CD4-positive, alpha-beta T cell treated with Interleukin-15 for 4 hours (primary cell): ENCODE data around the gene NOXO1.

Source experiments
- DNase-seq: peaks from one replicate; pipeline ENCODE4 v3.0.0-alpha.2; 2020; ENCODE audit warnings: low spot score

NOXO1 gene

DNA sequence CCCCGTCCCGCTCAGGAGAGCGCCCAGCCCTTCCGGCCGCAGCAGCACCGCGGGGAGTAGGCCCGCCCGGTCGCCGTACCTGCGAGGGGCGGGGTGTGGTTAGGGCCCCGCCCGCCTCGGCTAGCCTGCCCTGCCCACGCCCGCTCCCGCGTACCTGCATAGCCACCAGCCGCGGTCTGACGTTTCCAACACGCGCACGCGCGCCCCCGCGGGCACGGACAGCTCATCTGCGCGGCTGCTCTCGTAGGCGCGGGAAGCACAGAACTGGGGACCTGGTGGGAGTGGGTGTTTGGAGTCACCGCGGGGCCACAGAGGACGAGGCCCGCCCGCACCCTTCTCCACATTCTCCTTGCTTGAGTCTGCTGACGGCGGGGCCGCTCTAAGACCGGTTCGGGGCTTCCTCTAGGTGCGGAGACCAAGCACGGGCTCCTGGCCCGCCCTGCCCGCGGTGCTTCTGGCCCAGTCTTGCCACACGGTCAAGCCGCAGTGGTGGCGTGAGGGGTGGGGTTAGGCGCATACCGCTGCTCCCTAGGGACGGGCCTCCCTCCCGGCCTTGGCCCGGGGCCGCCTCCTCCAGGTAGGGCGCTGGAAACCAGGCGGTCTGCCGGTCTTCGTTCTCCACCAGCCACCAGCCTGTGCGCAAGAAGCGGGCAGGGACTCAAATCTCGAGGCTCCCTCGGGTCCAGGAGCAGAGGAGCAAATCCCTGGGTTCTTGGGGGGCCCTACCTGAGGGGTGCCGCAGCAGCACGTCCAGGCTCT lies 1.8 kb downstream of the NOXO1 start:
- no peak for DNase-seq

DNA sequence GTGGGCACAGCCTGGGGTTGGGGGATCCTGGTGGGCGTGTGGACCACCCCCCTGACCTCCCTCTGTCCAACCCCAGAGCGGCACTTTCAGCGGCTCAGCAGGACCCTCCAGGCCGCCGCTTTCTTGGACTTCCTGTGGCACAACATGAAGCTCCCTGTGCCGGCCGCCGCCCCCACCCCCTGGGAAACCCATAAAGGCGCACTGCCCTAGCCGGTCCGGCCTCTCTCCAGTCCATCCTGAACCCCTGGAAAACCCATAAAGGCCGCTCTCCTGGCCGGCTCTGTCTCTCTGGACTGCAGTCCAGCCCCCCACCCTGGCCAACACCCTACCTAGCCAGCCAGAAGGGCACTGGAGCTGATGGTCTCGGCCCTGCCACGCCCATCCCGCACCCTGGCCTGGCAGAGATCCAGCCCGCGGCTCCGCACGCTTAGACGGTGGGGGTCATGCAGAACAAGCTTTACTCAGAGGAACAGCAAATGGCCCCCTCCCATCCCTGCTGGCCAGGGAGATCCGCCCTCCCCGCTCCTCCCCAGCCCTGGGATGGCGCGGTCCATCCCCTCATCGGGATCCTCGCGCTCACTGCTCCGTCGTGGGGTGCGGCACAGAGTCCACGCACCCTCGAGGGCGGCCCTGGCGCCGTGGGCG lies 2.7 kb downstream of the NOXO1 start:
- DNase-seq: no peak

DNA sequence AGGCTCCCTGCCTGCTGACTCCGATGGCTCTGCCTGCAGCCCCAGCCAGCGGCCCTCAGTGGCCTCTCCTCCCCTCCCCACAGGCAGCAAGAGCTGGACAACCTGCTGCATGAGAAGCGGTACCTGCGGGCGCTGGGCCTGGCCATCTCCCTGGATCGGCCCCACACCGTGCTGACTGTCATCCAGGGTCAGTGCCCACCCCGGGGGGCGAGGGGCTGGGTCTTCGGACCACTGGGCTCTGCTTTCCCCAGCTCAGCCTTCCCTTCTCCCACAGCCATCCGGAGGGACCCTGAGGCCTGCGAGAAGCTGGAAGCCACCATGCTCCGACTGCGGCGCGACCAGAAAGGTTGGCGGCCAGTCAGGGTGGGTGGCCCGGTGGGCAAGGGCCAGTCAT lies 3.4 kb downstream of the NOXO1 start:
- no peak for DNase-seq

DNA sequence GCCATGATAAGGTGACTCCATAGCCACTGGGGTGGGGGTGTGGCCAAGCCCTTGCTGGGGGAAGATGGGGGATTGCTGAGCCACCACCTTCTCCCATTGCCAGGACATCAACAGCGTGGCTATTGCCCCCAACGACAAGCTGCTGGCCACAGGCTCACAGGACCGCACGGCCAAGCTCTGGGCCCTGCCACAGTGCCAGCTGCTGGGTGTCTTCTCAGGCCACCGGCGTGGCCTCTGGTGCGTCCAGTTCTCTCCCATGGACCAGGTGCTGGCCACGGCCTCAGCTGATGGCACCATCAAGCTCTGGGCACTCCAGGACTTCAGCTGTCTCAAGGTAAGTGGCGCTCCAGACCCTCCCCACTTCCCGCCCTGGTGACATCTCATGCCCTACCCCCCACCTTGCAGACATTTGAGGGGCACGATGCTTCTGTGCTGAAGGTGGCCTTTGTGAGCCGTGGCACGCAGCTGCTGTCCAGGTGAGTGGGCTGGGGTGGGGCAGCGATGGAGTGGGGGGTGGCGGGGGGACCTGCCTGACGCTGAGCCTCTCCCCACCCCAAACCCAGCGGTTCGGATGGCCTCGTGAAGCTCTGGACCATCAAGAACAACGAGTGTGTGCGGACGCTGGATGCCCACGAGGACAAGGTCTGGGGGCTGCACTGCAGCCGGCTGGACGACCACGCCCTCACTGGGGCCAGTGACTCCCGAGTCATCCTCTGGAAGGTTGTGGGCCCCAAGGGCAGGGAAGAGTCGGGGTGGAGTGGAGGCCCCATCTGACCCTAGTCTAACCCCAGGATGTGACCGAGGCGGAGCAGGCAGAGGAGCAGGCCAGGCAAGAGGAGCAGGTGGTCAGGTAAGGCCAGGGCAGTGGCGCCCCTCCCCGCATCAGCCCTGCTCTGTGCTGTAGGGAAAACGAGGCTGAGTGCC lies 4.1 kb downstream of the NOXO1 start:
- DNase-seq: no peak

DNA sequence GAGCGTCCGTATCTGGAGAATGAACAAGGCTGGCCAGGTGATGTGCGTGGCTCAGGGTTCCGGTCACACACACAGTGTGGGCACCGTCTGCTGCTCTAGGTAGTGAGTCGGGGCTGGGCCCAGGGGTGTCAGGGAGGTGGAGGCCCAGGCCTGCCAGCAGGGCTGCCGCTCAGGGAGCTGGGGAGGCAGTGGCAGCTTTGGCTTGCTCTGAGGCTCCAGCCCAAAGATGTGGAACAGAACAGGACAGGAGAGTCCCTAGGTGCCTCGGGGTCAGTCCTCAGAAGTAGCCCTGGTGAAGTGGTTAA lies 5.1 kb downstream of the NOXO1 start:
- DNase-seq: no peak

DNA sequence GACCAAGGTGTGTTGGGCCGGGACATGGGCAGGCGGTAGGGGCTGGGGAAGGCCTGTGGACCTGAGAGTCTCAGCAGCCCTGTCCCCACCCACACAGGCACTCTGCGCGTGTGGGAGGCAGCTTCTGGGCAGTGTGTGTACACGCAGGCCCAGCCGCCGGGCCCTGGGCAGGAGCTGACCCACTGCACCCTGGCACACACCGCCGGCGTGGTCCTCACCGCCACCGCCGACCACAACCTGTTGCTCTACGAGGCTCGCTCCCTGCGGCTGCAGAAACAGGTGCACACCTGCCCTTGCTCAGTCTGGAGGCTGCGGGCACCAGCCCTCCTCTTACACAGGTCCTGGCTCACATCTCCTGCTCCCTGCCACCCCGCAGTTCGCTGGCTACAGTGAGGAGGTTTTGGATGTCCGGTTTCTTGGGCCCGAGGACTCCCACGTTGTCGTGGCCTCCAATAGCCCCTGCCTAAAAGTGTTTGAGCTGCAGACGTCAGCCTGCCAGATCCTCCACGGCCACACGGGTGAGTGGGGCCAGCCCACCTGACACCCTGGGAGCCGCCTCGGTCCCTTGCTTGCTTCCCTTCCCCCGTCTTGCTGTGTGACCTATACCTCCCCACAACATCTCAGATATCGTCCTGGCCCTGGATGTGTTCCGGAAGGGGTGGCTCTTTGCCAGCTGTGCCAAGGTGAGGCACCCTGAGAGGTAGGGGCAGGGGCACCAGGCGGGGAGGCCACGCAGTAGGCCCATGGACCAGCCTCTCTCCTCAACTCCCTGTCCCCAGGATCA lies 5.6 kb downstream of the NOXO1 start:
- no peak for DNase-seq

DNA sequence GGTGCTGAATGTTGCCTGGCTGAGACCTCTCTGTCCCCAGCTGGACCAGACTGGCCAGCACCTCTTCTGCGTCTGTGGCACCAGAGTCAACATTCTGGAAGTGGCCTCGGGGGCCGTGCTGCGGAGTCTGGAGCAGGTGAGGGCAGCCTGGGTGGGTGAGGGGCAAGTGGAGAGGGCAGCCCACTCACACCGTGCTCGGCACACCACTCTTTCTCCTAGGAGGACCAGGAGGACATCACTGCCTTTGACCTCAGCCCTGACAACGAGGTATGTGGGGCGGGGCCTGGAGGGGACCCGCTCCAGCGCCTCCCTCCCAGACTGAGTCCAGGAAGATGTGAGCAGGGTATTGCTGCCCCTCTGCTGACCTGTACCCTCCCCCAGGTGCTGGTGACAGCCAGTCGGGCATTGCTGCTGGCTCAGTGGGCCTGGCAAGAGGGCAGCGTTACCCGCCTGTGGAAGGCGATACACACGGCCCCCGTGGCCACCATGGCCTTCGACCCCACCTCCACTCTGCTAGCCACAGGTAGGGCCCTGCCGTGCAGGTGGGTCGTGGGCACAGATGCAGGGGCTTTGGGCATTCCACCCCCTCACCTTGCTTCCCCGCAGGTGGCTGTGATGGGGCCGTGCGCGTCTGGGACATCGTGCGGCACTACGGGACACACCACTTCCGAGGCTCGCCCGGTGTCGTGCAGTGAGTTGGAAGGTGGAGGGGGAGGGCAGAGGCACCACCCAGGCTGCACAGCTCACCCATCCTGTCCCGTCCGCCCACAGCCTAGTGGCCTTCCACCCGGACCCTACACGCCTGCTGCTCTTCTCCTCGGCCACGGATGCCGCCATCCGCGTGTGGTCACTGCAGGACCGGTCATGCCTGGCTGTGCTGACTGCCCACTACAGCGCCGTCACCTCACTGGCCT lies 6.9 kb downstream of the NOXO1 start:
- DNase-seq: no peak

DNA sequence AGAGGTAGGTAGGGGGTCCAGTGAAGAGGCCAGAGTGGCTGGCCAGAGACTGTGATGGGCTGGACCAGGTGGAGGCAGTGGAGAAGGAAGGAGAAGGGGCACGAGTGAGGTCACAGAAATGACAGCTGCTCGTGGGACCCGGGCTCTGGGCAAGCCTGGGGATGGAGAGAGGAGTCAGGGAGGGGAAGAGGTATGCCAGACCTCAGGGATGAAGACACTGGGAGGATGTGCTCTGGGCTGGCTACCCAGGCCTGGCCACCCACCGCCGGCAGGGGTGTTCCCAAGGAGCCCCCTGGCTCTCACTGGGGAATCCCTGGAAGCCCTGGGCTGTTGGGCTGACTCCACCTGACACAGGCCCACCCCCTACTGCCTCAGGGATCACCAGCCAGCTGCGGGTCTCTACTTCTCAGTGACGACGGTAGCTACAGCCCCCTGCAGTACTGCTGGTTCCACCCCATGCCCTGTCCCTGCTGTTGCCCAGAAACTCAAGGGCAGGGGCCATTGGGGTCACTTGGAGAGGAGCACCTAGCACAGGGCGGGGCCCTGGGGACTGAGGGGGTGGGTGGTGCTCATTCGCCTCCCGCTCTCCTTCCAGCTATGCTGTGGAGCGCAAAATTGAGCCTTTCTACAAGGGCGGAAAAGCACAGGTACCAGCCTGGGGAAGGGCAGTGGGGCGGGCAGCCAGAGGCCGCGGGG lies 7.7 kb downstream of the NOXO1 start:
- no peak for DNase-seq

DNA sequence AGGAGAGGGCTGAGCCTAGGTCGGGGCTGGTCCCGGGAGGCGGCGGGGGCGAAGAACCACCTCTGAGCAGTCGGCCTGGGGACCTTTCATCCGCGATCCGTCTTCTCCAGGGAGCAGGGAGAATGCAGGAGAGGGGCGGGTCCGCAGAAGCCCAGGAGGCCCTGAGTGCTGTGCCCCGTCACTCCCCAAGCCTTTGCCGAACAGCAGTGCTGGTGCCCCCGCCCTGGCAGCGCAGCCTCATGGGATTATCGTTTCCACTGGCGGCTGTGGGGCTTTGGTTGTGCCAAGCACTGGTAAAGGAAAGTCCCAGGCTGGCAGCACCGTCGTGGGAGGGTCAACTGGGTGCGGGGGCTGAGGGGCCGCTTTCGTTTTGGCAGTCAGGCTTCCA lies 8.8 kb downstream of the NOXO1 start:
- DNase-seq: no peak

DNA sequence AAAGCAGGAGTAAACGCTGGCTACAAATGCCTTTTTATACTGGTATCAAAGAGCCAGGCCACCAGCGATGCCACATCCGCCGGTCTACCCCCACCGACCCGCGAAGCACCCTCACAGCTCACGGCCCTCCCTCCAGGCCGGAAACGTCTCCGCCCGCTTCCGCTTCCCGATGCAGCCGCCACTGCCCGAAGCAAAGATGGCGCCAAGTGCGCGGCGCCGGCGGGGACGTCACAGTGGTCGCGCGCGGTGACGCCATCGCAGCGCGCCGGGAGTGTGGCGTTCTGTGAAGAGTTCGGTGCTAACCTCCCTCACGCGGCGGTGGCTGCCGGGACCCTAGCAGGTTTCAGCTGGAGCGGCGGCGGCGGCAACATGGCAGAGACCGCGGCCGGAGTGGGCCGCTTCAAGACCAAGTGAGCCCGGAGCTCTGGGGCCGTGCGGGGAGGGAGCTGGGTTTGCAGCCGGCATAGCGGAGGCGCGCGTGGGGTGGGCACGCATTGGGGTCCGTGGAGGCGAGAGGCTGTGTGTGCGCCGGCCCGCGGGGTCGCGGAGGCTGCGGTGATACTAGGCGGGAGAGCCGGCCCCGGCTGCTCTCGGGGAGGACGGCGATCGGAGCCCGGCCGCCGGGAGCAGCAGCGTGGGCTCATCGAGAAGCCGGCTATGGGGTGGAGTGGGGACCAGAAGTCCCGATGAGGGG lies 9.3 kb downstream of the NOXO1 start, which contains the start of gene TBL3:
TBL3 (plus strand) TSS at position 258 of the 694 bp plus-strand sequence; CDS start at position 370, 112 bp downstream.
- DNase-seq: peak; percentile 96

DNA sequence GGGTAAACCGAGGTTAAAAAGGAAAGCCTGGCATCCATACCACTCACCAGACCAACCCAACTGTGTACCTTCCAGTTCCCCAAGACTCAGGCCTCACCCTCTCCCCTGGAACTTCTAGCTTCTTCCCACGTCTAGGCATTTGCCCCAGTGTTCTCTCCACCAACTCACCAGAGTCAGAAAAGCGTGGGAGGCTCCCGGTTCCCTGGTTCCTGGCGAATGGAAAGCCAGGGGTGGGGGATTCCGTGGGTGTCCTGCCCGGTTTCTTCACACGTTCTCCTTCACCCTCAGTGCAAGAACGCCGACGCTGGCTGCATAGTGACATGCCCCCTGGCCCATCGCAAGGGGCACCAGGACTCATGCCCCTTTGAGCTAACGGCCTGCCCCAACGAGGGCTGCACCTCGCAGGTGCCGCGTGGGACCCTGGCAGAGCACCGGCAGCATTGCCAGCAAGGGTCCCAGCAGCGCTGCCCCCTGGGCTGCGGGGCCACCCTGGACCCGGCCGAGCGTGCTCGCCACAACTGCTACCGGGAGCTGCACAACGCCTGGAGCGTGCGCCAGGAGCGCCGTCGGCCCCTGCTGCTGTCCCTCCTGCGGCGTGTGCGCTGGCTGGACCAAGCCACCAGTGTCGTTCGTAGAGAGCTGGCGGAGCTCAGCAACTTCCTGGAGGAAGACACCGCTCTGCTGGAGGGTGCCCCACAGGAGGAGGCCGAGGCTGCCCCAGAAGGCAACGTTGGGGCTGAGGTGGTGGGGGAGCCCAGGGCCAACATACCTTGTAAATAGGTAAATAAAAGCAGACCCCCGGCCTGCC lies 12.9 kb downstream of the NOXO1 start:
- DNase-seq: no peak

DNA sequence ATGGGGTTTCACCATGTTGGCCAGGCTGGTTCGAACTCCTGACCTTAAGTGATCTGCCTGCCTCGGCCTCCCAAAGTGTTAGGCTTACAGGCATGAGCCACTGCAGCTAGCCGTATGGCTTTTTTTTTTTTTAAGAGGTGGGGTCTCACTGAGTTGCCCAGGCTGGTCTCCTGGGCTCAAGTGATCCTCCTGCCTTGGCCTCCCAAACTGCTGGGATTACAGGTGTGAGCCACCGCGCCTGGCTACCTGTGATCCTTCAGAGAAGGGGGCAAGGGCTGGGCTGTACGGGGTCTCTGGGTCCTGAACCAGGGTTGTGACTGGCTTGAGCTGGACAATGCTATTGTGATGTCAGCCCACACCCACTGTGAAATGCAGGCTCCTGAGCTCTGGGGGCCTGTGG lies 14.8 kb downstream of the NOXO1 start, which contains the start of gene RNF151:
RNF151 (plus strand) TSS at position 397 of the 400 bp plus-strand sequence. CDS start 26 bp downstream, outside the sequence.
- no peak for DNase-seq

DNA sequence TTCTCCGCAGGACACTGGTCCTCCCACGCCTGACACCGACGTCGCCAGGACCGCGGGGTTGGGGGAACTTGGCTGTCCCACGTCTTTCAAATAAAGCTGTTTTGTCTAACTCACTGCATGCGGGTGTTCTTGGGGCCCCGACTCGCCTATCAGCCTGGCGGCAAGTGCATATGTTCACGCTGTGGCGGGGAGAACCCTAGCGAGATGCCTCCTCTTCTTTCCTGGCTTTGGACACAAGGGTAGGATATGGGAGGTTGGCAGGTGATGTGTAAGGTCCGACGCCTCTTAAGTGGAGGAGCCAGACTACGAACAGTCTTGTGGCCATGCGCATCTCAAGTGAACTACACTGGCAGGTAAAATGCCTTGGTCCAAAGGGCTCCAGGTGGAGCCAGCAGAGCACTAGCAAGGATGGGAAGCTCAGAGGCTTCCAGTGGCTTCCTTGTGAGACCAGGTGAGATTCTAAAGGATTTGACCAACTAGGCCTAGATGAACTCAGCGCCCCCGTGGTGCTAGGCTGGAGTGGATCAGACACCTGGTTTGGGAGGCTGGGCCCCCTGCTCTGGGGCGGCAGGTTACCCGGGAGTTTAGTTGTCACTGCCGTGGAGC lies 15.8 kb downstream of the NOXO1 start:
- no peak for DNase-seq

DNA sequence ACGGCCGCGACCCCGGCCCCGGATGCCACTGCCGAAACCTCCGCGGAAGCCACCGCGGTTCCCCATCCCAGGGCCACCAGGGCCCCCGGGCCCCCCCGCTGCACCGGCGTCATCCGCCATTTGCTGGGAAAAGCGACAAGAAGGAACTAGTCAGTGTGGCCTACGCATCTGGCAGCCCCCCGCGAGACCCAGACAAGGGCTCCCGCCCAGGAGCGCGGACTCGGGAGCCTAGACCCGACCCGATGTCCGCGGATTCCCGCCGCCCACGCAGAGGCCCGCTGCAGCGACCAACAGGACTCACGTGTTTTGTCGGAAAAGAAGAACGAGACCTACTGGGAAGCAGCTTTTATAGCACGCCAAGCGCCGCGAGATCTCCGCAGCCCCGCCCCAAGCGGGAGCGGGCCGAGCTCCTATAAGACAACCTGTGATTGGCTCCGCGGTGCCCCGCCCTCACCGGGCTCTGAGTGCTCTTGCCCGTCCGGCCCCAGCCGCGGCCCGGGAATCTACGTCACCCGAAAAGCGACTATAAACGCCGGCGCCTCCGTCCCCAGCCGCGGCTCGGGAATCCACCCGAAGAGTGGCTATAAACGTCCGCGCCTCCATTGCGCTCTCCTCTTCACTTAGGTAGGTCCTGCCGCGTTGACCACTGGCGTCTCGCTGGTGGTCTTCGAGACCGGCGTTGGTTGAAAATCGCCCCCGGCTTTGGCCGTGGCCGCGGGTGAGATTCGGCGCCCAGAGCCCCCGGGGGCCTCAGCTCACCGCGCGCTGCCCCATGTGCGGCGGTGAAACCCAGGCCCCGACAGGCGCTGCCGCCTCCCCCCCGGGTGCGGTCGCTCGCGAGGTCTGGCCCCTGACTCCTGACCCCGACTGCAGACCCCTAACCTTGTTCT lies 16.5 kb downstream of the NOXO1 start, which contains the start of gene RPS2:
RPS2 (minus strand) TSS at position 321 of the 890 bp plus-strand sequence; CDS start at position 120, 201 bp downstream.
- DNase-seq: peak; percentile 99

DNA sequence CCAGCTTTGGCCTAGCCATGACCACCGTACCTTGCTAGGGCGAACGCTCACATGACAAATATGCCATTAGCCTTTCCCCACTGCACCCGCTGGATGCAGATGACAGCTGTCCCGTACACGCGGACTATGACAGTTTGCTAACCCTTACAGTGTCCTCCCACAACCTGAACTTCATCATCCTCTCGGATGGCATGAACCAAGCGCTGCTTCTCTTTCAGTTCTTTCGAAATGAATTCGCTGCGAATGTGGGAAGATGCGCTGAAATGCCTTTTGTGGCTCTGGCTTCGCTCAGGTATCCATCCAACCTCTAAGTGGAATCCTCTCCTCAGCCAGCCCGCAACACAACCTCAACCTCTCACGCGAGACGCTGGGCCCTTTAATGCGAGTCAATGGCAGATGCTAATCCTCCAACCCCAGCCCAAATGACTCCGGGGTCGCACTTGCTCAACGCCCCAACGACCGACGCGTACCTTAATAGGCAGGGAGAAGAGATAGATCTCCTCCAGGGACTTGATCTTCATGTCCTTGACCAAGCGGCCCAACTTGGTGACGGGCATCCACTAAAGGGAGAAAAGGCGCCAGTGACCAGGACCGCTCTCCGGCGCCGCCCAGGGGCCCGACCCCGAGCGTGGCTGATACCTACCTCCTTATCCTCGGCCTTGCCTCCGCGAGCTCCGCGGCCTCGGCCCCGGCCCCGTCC lies 17.3 kb downstream of the NOXO1 start:
- peak; percentile 36 for DNase-seq
